BJ (cell line): Measurements from ENCODE around the gene DMD. TPM values are rescaled to one million over a fixed set of nuclear protein-coding genes. Genes with fewer than 3 reads are reported as not detected.

Experiments used
- CTCF ChIA-PET: fragments of 350-600 bp; formaldehyde crosslinking; extraction: SDS; loops from one replicate; lab custom pipeline; 2021; ENCODE audit warnings: antibody characterized with exemption, inconsistent platforms; lab: Yijun Ruan, JAX
- POLR2A ChIA-PET: fragments of 300-600 bp; sonication (Branson Sonifier 250); formaldehyde crosslinking; extraction: SDS; loops from one replicate; lab custom pipeline; 2021; ENCODE audit warnings: antibody characterized with exemption; lab: Charles Lee
- DNase-seq: peaks from one replicate; pipeline ENCODE4 v3.0.0-alpha.2; 2011; ENCODE audit warnings: low read depth
- H3K27me3 ChIP-seq: 2 replicates; pipeline ENCODE4 v1.6.0; 2011; ENCODE audit warnings: low read length; ENCODE audit not compliant: control insufficient read depth, insufficient read depth
- H3K36me3 ChIP-seq: 2 replicates; pipeline ENCODE4 v1.5.1; 2011; ENCODE audit warnings: low read length; ENCODE audit not compliant: control insufficient read depth, insufficient read depth
- H3K4me3 ChIP-seq: 2 replicates; pipeline ENCODE4 v1.5.1; 2011; ENCODE audit warnings: low read depth, mild to moderate bottlenecking, control low read depth, low read length
- CTCF ChIP-seq: IDR thresholded peaks from 2 replicates; pipeline ENCODE4 v1.5.1; 2011; ENCODE audit warnings: low read depth, mild to moderate bottlenecking, control low read depth, inconsistent platforms, low read length, moderate library complexity; ENCODE audit not compliant: insufficient read depth
- polyA plus RNA-seq: library from polyadenylated mRNA; depleted of rRNA; stranded (reverse); fragments of >200 nt; gene quantifications from 2 replicates; pipeline ENCODE4 v1.2.3, GENCODE V29; 2011

Gene DMD
- polyA plus RNA-seq, 1 experiment, result 12.5 TPM

GRCh38 chrX:31604629-31605221, 1606.6 kb downstream of the DMD start:
- TF ChIP-seq CTCF, result no peak
- Histone ChIP-seq H3K4me3 (no peak overlapping the region), H3K36me3 (no peaks in the 10 kb centered on the region), H3K27me3 (no peaks in the 10 kb centered on the region)
- POLR2A ChIA-PET, result no interaction called here
- CTCF ChIA-PET, result no interaction called here
- DNase-seq, result no peak

DNA sequence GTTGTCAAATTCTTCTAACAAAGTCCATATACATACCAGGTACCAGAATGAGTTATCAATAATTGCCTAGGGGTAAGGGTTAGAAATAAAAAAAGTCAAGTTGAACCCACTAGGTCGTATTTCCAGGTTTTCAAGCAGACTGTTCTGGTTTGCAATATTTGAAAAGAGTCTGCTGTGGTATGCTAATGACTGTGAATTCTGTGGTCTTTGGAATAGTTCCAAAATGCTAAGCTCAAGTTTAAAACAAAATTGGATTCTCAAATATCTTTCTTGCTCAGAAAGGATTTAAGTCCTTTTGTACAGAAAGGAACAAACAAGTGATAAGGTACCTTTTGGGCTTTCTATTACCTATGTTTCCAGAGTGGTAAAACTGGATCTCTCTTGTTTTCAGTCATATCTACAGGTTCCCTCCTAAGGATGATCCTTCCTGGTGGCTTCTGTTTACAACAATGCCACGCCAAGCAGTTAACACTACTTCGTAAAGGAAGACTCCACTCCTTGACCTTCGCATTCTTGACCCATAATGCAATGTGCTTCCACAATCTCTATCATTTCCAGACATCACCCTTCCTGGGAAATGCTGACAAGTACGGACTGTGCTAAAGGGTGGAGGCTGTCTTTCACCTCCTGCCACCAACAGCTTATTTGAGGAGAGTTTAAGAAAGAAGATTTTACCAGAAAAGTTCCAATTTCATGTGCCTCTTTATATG, 1607.8 kb downstream of the DMD start:
- no peak for DNase-seq
- no peaks in the 10 kb centered on the region for H3K27me3 ChIP-seq
- CTCF ChIA-PET, result no interaction called here
- no peak overlapping the region for H3K4me3 ChIP-seq
- no peaks in the 10 kb centered on the region for H3K36me3 ChIP-seq
- TF ChIP-seq CTCF, result no peak
- POLR2A ChIA-PET, result no interaction called here

DNA sequence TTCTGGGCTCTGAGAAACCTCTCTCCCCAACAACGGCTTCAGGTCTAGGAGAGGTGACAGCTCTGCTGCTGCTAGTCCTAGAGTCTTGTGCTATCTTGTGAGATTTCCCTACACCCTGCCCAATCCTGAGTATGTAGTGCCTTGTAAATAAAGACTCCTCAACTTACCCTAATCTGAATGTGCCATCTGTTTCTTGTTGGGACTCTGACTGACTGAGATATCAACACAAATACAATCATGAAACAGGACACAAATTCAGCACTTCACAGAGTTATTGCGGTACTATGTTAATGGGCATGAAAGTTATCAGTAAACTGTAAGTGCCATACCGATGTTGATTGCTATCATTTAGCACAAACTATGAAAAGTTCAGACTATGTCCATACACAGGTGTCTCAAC, 1610.5 kb downstream of the DMD start:
- Histone ChIP-seq H3K36me3 (no peaks in the 10 kb centered on the region), H3K4me3 (no peak overlapping the region), H3K27me3 (no peaks in the 10 kb centered on the region)
- ChIA-PET CTCF (no interaction called here), POLR2A (no interaction called here)
- TF ChIP-seq CTCF, result no peak
- no peak for DNase-seq

DNA sequence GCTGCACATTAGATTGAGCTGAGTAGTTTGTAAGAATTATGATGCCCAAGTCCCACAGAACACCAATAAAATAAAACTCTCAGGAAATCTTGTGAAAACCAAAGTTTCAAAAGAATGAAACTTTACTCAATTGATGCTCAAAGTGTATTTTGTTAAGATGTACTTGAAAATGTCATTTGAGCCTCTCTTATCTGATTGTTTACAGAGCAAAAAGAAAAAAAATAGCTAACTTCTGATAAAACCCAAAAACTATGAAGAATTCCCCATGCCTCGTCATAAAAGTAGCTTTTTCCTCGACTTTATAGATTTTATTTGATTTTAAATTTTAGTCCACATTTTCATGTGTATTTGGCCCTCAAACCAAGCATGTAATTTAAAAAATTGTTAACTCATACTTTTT, 1618.0 kb downstream of the DMD start:
- DNase-seq, result no peak
- Histone ChIP-seq H3K36me3 (no peaks in the 10 kb centered on the region), H3K27me3 (no peaks in the 10 kb centered on the region), H3K4me3 (no peak overlapping the region)
- ChIA-PET POLR2A (no interaction called here), CTCF (no interaction called here)
- TF ChIP-seq CTCF, result no peak

GRCh38 chrX:31591355-31591754, 1620.0 kb downstream of the DMD start:
- no peak overlapping the region for H3K4me3 ChIP-seq
- no peak for DNase-seq
- H3K36me3 ChIP-seq, result no peaks in the 10 kb centered on the region
- POLR2A ChIA-PET, result no interaction called here
- CTCF ChIA-PET, result no interaction called here
- TF ChIP-seq CTCF, result no peak
- no peaks in the 10 kb centered on the region for H3K27me3 ChIP-seq
